HG03045 (cell line): Measurements from ENCODE around the gene TMEM273.

Experiments used
- ATAC-seq: cut with Tn5 transposase; IDR thresholded peaks from one replicate; pipeline ENCODE4 v1.9.1; 2021; ENCODE audit warnings: mild to moderate bottlenecking, moderate library complexity; ENCODE audit not compliant: unreplicated experiment

The TMEM273 gene

GRCh38 chr10:49149881-49150280, 38.3 kb downstream of the TMEM273 start:
- ATAC-seq, result no peak

GRCh38 chr10:49144058-49144720, 44.0 kb downstream of the TMEM273 start:
- ATAC-seq, result no peak

GRCh38 chr10:49143249-49143648, 44.9 kb downstream of the TMEM273 start:
- ATAC-seq, result no peak

- no peak for ATAC-seq
Measured at GRCh38 chr10:49141541-49142332, 46.5 kb downstream of the TMEM273 start.

GRCh38 chr10:49140304-49141177, 47.6 kb downstream of the TMEM273 start:
- ATAC-seq, result no peak

- no peak for ATAC-seq
Measured at GRCh38 chr10:49139846-49140195, 48.4 kb downstream of the TMEM273 start.

- ATAC-seq, result no peak
Measured at GRCh38 chr10:49139028-49139845, 49.0 kb downstream of the TMEM273 start.

GRCh38 chr10:49138361-49138891, 49.8 kb downstream of the TMEM273 start:
- ATAC-seq, result no peak

- ATAC-seq, result no peak
Measured at GRCh38 chr10:49136525-49136924, 51.7 kb downstream of the TMEM273 start.

- no peak for ATAC-seq
Measured at GRCh38 chr10:49135575-49136313, 52.4 kb downstream of the TMEM273 start.

- ATAC-seq, result no peak
Measured at GRCh38 chr10:49134327-49134726, 53.9 kb downstream of the TMEM273 start.

GRCh38 chr10:49133706-49134248, 54.4 kb downstream of the TMEM273 start, which contains the start of gene FAM170B:
FAM170B (minus strand) TSS chr10:49134021; CDS start chr10:49133918, 103 bp downstream.
- no peak for ATAC-seq

- no peak for ATAC-seq
Measured at GRCh38 chr10:49132362-49132737, 55.8 kb downstream of the TMEM273 start.

- ATAC-seq, result no peak
Measured at GRCh38 chr10:49131507-49132361, 56.5 kb downstream of the TMEM273 start.

GRCh38 chr10:49129376-49129775, 58.8 kb downstream of the TMEM273 start:
- ATAC-seq, result no peak

GRCh38 chr10:49128854-49129253, 59.3 kb downstream of the TMEM273 start:
- ATAC-seq, result no peak

- ATAC-seq, result no peak
Measured at GRCh38 chr10:49123981-49124950, 63.9 kb downstream of the TMEM273 start.
